Neural cell (in vitro differentiated cells): ENCODE data around the gene TMPRSS3.

Source experiments
- EP300 ChIP-seq: fragments of 450-650 bp; conservative IDR thresholded peaks from 2 replicates; pipeline ENCODE4 v1.6.1; 2014; ENCODE audit warnings: antibody characterized with exemption, mild to moderate bottlenecking, moderate library complexity; ENCODE audit not compliant: poor library complexity, severe bottlenecking
- SMC3 ChIP-seq: fragments of 450-650 bp; conservative IDR thresholded peaks from 2 replicates; pipeline ENCODE4 v1.6.1; 2014; ENCODE audit warnings: antibody characterized with exemption, mild to moderate bottlenecking, moderate library complexity; ENCODE audit not compliant: poor library complexity

- TF ChIP-seq EP300 = no peak
- TF ChIP-seq SMC3 = no peak
Observed at GRCh38 chr21:42350318-42350910, 45.4 kb downstream of the TMPRSS3 start.
